GM04504 (cell line): ENCODE data around the gene MT1X.
"Not testable (repeated sequence)": the region's sequence is repeated elsewhere in the genome, so short reads cannot be mapped to it uniquely, and the experiment has no call there.

Experiments
- DNase-seq: peaks from one replicate; pipeline ENCODE4 v3.0.0-alpha.2; 2012; ENCODE audit warnings: low read depth

MT1X gene

DNA sequence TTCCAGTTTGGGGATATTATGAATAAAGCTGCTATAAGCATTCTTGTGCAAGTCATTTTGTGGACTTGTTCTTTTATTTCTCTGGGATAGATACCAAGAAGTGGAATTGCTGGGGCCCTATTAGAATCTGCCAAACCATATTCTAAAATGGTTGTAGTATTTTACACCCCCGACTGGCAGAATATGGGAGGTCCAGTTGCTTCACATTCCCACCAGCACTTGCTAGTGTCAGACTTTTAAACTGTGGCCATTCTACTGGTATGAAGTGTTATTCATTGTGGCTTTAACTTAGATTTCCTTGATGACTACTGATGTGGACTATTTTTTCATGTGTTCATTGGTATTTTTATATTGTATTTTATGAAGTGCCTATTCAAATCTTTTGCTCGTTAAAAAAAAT is 29.6 kb downstream of the MT1X start:
- no peak for DNase-seq

DNA sequence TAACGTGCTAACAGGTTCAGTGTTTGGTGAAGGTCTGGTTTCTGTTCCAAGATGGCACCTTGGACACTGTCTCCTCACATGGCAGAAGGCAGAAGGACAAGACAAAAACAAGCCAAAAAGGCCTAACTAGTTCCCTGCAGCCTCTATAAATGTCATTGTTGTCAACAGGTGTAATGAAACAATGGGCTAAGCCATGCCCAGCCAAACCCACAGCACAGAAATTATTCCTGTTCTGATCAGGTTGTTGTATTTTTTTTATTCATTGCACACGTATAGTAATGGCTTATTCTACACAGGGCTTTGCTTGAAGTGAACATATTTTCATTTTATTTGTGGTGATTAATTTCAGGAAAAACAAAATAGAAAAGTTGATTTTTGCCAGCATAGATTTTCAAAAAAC is 31.5 kb downstream of the MT1X start:
- no peak for DNase-seq

DNA sequence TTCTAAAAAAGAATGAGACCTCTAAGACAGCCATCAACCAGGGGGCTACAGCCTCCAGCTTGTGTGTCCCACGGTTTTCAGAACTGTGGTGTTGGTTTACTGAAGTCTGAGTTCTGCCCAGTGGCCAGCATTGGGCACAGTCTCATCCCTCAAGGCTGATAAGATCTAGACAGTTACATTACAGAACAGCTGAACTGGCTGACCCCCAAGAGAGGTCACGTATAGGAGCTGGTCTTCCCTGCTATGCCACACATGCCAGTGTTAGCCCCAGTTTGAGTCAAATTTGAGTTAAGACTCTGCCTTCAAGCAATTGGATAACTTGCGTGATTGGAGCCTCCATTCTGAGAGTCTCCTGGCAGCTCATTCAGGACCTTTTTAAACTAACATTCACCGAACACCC is 32.9 kb downstream of the MT1X start:
- DNase-seq = no peak

DNA sequence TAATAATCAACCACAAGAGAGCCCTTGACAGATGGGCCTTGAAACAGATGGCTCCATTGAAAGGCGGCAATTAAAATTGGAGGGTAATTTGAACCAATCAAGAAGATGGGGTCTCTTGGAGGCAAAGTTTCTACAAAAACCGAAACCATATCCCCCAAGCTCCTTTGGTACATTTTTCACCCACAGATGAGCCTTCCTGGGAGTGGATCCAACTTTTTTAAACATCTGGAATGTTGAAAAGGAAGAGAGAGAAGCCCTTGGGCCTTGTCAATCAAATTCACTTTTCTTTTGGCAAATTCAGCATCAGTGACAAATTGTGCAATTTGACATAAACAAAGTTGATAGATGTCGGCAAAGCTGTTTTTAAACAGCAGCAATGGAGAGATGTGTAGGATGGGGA is 34.5 kb downstream of the MT1X start:
- no peak for DNase-seq

DNA sequence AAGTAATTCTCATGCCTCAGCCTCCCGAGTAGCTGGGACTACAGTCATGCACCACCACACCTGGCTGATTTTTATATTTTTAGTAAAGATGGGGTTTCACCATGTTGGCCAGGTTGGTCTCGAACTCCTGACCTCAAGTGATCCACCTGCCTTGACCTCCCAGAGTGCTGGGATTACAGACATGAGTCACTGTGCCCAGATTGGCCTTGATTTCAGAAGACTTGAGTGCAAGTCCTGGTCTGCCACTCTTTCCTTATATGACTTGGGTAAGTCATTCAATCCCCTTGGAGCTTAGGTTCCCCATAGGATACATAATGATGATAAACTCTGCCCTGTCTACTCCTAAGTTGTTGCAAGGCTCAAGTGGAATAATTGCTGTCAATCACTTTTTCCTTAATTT is 35.3 kb downstream of the MT1X start:
- DNase-seq = not testable (repeated sequence)

DNA sequence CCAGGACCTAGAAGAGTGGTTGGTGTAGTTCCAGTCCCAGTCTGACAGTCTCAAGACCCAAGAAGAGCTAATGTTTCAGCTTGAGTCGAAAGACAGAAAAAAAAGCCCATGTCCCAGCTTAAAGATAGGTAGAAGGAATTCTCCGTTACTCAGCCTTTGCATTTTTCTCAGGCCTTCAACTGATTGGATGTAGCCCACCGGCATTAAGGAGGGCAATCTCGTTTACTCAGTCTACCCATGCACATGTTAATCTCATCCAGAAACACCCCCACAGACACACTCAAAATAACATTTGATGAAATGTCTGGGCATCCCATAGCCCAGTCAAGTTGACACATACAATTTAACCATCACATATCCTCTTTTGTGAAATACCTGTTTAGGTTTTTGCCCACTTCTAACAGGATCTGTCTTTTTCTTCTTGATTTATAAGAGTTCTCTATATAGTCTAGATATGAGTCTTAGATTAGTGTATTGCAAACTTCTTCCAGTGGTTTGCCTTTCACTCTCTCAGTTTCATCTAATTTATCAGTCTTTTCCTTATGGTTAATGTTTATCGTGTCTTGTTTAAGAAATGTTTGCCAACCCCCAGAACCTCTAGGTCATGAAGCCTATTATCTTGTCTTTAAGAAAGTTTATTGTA is 40.1 kb downstream of the MT1X start:
- no peak for DNase-seq

DNA sequence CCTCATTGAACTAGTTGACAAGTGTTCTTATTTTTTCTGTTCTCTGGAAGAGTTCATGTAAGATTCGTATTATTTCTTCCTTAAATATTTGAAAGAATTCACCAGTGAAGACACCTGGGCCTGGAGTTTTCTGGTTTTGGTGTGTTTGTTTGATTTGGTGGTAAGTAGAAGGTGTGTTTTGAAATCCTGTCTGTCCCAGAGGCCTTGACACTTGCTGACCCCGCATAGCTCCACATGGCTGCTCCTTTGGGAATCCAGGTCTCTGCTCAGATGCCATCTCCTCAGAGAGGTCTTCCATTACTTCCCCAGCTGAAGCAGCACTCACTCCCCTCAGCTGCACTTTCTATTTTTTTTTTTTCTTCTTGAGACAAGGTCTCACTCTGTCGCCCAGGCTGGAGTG is 41.9 kb downstream of the MT1X start:
- DNase-seq = no peak

DNA sequence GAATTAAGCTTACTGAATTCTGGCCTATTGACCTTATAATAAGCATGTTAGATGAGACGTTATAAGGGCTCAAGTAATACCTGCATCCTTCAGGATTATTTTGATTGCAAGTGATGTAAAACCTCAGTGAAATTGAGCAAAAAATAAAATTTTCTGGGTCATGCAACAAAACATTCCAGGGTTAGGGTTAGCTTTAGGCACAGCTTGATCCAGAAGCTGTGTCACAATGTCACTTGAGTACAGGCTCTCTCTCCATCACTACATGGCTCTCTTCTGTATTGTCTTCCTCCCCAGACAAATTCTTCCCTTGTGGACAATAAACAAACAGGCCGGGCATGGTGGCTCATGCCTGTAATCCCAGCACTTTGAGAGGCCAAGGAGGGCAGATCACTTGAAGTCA is 44.0 kb downstream of the MT1X start:
- DNase-seq = no peak

DNA sequence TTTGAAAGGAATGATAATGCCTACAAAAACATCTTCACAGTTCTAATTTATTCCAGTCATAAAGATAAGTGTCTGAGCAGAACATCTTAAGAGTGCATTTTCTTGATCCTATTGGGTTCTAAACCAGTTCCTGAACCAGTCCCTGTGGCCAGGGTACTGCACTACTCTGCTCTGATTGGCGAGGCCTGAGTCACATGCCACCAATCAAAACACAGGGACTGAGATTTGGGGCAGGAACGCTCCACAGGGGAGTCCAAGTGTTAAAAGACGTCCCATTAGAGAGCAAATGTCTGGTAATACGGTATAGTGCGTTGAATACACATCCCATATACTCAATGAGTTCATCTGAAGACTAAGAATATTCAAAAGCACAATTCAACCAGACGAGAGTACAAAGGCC is 44.7 kb downstream of the MT1X start:
- no peak for DNase-seq

DNA sequence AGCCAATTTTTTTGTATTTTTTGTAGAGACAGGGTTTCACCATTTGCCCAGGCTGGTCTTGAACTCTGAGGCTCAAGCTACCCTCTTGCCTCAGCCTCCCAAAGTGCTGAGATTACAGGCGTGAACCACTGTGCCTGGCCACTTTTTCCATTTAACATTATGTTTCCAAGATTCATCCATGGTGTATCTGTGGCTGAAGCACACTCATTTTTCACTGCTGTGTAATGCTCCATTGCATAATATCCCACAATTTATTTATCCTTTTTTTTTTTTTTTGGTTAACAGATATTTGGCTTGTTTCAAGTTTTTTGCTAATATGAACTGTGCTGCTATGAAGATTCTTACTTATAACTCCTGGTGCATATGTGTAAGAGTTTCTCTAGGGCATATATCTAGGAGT is 45.8 kb downstream of the MT1X start:
- DNase-seq = no peak

DNA sequence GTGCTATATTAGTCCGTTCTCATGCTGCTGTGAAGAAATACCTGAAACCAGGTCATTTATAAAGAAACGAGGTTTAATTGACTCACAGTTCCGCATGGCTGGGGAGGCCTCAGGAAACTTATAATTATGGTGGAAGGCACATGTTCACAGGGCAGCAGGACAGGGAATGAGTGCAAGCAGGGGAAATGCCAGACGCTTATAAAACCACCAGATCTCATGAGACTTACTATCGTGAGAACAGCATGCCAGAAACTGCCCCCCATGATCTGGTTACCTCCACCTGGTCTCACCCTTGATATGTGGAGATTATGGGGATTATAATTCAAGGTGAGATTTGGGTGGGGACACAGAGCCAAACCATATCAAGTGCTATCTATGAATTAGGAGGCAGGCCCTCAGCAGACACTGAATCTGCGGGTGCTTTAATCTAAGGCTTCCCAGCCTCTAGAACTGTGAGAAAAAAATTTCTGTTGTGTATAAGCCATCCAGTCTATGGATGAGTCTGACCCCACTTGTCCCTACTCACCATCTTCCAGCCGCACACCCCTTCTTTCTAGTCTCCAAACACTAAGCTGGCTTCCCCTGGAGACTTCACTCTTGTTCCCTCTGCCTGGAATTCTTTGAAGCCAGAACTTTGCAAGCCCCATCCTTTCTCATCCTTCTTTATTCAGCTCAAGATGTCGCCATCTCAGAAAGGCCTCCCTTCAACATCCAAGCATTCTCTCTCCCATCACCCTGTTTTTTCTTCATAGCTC is 46.9 kb downstream of the MT1X start:
- DNase-seq = no peak

DNA sequence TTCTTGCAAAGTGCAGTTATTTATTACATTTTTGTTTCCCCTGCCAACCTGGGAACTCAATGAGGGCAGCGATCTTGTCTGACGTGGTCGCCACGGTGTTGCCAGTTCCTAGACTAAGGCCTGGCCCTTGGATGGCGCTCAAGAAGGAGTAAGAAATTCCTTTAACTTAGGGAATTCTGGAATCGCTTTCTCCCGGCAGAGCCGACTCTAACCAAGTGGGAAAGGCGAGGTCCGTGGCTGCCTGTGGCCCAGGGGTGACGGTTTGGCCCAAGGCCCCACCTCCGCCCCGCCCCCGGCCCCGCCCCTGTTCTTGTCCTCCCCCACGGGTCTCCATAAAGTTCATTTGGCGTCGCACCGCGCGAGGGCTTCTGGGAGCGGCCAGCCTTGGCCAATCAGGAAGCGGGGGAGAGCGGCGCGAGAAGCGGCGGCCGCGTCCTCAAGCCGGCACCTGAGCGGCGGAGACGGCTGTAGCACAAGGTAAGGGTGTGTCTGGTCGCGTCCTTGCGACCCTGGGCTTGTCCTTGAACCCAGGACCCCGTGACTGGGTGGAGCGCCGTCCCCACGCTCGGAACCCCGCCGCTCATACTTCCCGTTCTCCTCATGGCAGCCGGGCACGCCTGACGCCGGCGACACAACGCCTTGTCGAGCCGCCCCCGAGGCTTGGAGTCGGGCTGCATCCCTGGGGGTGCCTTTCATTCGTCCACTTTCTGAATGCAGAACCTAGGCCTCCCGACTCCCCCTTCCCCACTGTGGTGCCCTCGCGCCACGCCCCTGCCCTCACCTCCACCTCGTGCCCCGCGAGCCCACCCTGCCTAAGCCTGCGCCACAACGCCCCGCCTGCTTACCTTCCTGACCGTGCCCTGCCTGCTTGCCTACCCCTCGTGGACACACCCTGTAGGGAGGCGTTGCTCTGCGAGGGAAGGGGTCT is 47.7 kb downstream of the MT1X start, which contains the start of gene NUP93:
NUP93 (plus strand) TSS at position 395 of the 928 bp plus-strand sequence. CDS start 18,119 bp downstream, outside the sequence.
- peak; percentile 87 for DNase-seq

DNA sequence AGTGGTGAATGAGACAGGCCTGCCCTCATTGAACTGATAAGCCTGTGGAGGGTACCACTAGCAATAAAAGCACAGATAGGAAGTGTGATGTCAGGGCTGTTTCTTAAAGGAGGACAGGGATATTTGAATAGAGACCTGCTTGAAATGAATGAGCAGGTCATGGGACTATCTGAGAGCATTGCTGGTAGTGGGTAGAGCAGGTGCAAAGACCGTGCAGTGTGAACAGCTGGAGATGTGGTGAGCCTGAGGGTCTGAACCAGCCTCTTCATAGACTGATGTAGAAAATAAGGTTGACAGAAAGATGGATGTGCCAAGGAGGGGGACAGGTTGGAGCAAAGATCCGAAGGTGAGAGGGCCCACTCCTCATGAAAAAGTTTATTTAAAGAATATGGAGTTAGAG is 50.1 kb downstream of the MT1X start:
- DNase-seq = no peak

DNA sequence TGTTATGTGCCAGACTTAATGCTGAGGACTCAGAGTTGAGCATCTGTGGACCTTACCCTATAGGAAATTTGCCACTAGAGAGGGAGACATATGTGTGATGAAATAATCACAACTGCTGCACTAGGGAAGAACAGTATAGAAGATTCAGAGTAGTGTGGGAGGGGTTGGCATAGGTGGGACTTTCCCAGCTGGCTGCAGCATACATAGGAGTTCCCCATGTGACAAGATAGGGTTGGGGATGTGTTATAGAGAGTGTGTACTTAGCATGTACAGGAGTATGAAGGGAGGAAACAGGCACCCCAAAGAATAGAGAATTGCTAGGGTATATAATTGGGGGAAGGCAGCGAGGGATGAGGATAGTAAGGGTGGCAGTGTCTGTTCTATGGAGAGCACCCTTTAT is 50.6 kb downstream of the MT1X start:
- DNase-seq = no peak
